Thymus (tissue), 11 donors: Measurements from ENCODE around the gene RXRB. TPM values are rescaled to one million over a fixed set of nuclear protein-coding genes. Genes with fewer than 3 reads are reported as not detected.

Experiments
- DNase-seq, 9 donors: peaks; one replicate each; pipeline ENCODE4 v3.0.0-alpha.2; 2013; ENCODE audit warnings: low spot score in 9 of 9, low read depth in 6 of 9, missing footprints in 1 of 9
- H3K27ac ChIP-seq, 2 donors: one replicate each; pipeline ENCODE4 v1.5.1; 2013; ENCODE audit warnings: control low read depth in 1 of 2, low read depth in 1 of 2, low read length in 1 of 2, mild to moderate bottlenecking in 1 of 2, moderate library complexity in 1 of 2
- H3K27me3 ChIP-seq, 2 donors: one replicate each; pipeline ENCODE4 v1.5.1; 2013; ENCODE audit warnings: low read length in 1 of 2; ENCODE audit not compliant: control insufficient read depth in 2 of 2, insufficient read depth in 1 of 2
- H3K36me3 ChIP-seq, 2 donors: one replicate each; pipeline ENCODE4 v1.5.1; 2013; ENCODE audit warnings: low read length in 1 of 2, mild to moderate bottlenecking in 1 of 2, moderate library complexity in 1 of 2; ENCODE audit not compliant: control insufficient read depth in 2 of 2, insufficient read depth in 2 of 2
- H3K4me1 ChIP-seq, 2 donors: one replicate each; pipeline ENCODE4 v1.5.1; 2013; ENCODE audit warnings: low read length in 2 of 2; ENCODE audit not compliant: control insufficient read depth in 2 of 2, insufficient read depth in 2 of 2
- H3K4me3 ChIP-seq, 2 donors: one replicate each; pipeline ENCODE4 v1.5.1; 2013; ENCODE audit warnings: low read length in 2 of 2, control low read depth in 1 of 2, mild to moderate bottlenecking in 1 of 2
- H3K9me3 ChIP-seq, 2 donors: one replicate each; pipeline ENCODE4 v1.5.1; 2013; ENCODE audit warnings: low read length in 1 of 2, mild to moderate bottlenecking in 1 of 2; ENCODE audit not compliant: control insufficient read depth in 2 of 2, insufficient read depth in 1 of 2
- WGBS: extraction: QIAGEN DNeasy Blood & Tissue Kit; methylation state at CpG from one replicate; pipeline ENCODE4 v1.1.7; 2013; 5-methylcytosine and 5-hydroxymethylcytosine counted together
- polyA plus RNA-seq: library from polyadenylated mRNA; stranded (reverse); fragments of 200-250 nt; gene quantifications from one replicate; pipeline ENCODE4 v1.2.3, GENCODE V29; 2013
- total RNA-seq: library from RNA; stranded (reverse); fragments of 120-200 nt; gene quantifications from one replicate; pipeline ENCODE4 v1.2.4, GENCODE V29; 2013
- donor health status: healthy.

RXRB gene
- total and polyA plus RNA-seq, 2 donors, result 19.4 to 60.7 TPM

GRCh38 chr6:33185190-33185589 is 15.3 kb downstream of the RXRB start:
- peaks cover 2 to 29% of the 10 kb centered on the region in 2 donors for H3K27me3 ChIP-seq
- H3K9me3 ChIP-seq, result peaks cover 0 to 5% of the 10 kb centered on the region in 2 donors
- no peaks in the 10 kb centered on the region for H3K36me3 ChIP-seq
- WGBS, result 95% methylated on average over 9 of the region's 9 CpGs
- DNase-seq, result no peak
- H3K4me1 ChIP-seq, result no peaks in the 10 kb centered on the region
- no peak overlapping the region for H3K4me3 ChIP-seq
- H3K27ac ChIP-seq, result no peak overlapping the region

GRCh38 chr6:33183071-33183683 is 17.3 kb downstream of the RXRB start:
- no peaks in the 10 kb centered on the region for H3K36me3 ChIP-seq
- no peak for DNase-seq
- no peak overlapping the region for H3K4me3 ChIP-seq
- 76% methylated on average over 5 of the region's 5 CpGs for WGBS
- peaks cover 0 to 5% of the 10 kb centered on the region in 2 donors for H3K9me3 ChIP-seq
- H3K4me1 ChIP-seq, result no peaks in the 10 kb centered on the region
- H3K27ac ChIP-seq, result no peak overlapping the region
- H3K27me3 ChIP-seq, result peaks cover 2 to 18% of the 10 kb centered on the region in 2 donors

- H3K27me3 ChIP-seq, result peaks cover 2 to 8% of the 10 kb centered on the region in 2 donors
- DNase-seq, result no peak
- WGBS, result 97% methylated on average over 7 of the region's 7 CpGs
- peaks cover 0 to 5% of the 10 kb centered on the region in 2 donors for H3K9me3 ChIP-seq
- H3K36me3 ChIP-seq, result no peaks in the 10 kb centered on the region
- no peak overlapping the region for H3K27ac ChIP-seq
- H3K4me1 ChIP-seq, result no peaks in the 10 kb centered on the region
- H3K4me3 ChIP-seq, result no peak overlapping the region
Observed at GRCh38 chr6:33181141-33181540, 19.3 kb downstream of the RXRB start.

GRCh38 chr6:33178755-33179475 is 21.6 kb downstream of the RXRB start:
- no peak overlapping the region for H3K4me3 ChIP-seq
- H3K36me3 ChIP-seq, result no peaks in the 10 kb centered on the region
- WGBS, result 94% methylated on average over 10 of the region's 10 CpGs
- H3K9me3 ChIP-seq, result peaks cover 0 to under 1% of the 10 kb centered on the region in 2 donors
- H3K4me1 ChIP-seq, result no peaks in the 10 kb centered on the region
- DNase-seq, result no peak
- H3K27me3 ChIP-seq, result peaks cover 0 to 5% of the 10 kb centered on the region in 2 donors
- no peak overlapping the region for H3K27ac ChIP-seq

DNA sequence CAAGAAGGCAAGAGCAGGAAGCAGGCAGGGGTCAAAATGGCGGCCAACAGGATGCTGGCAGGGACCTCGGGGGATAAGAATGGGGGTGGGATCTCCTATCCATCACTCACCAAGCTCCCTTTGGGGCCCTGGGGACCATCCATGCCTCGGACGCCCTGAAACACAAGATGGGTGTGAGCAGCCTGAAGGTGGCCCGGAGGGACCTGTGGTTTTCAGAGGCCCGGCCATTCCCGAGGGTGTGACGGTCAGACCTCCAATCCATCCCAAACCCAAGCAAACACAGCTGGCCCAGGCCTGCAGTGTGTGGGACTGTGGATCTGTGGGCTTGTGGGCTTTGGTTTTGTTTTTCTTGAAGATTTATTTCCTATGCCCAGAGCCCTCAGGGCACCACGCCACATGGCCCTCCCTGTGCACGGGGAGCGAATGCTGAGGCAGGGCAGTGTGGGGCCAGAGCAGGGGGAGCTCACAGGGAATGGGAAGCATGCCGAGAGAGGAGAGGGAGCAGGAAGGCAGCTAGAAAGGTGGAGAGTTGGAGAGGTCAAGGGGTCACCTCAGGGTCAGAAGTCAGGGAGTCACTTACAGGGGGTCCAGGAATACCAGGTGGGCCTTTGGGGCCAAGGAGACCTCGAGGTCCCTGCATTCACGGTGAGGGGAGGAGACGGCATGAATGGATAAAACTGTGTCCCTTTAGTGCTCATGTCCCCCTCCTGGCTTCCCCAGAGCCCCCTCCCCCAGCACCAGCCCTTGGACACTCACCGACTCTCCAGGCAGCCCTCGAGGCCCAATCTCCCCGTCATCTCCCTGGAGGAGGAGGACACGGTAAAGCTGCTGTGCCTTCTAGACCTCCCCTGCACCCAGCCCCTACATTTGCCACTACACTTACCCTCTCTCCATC is 22.7 kb downstream of the RXRB start:
- no peak for DNase-seq
- H3K27ac ChIP-seq, result no peak overlapping the region
- peaks cover 0 to 13% of the 10 kb centered on the region in 2 donors for H3K27me3 ChIP-seq
- WGBS, result 95% methylated on average over 19 of the region's 19 CpGs
- no peaks in the 10 kb centered on the region for H3K9me3 ChIP-seq
- H3K4me1 ChIP-seq, result no peaks in the 10 kb centered on the region
- H3K4me3 ChIP-seq, result no peak overlapping the region
- H3K36me3 ChIP-seq, result no peaks in the 10 kb centered on the region

DNA sequence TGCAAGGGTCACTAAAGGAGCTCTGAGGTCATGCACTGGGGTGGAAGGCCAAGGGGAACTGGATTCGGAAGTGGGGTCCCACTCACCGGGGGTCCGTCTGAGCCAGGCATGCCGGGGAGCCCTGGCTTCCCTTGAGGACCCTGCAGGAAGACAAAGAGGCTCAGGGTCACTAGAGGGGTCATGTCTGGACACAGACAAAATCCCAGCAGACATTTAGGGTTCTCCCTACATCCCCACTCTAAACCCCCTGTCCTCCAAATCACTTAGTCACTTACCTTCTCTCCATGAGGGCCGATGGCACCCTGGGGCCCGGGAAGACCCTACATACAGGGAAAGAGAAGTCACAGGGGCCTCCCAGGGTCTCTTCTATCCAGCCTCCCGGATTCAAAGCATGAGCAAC is 23.6 kb downstream of the RXRB start:
- no peak overlapping the region for H3K27ac ChIP-seq

DNA sequence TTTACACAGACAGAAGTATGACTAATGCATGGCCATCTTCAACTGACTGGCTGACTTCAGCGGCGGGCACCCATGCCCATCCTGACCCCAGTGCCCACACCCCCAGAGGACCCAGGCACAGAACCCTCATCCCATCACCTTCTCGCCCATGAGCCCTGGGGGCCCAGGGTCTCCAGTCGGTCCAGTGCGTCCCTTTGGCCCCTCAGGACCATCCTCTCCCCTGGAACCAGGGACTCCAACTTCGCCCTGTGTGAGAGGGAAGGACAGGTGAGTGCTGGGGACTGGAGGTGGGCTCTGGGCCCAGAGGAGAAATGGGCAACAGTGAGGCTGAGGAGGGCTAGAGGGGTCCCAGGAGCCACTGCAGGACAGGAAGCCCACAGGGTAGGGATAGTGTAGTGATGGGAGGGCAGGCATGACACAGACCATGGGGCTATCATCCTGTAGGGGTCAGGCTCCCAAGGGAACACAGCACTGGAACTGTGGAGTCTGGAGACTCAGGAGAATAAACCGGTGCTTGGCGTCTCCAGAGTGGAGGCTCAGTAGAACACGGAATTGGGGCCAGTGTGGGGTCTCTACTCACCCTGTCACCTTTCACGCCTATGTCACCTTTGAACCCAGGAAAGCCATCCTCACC is 24.9 kb downstream of the RXRB start:
- Histone ChIP-seq H3K9me3 (no peaks in the 10 kb centered on the region), H3K4me1 (no peaks in the 10 kb centered on the region), H3K27ac (no peak overlapping the region), H3K27me3 (peaks cover 0 to 17% of the 10 kb centered on the region in 2 donors), H3K36me3 (no peaks in the 10 kb centered on the region), H3K4me3 (no peak overlapping the region)
- WGBS, result 95% methylated on average over 10 of the region's 10 CpGs
- DNase-seq, result no peak

More for the DNA sequence above, 23.6 kb downstream of the RXRB start:
- 96% methylated on average over 7 of the region's 7 CpGs for WGBS
- H3K9me3 ChIP-seq, result no peaks in the 10 kb centered on the region
- no peak overlapping the region for H3K4me3 ChIP-seq
- H3K4me1 ChIP-seq, result no peaks in the 10 kb centered on the region
- peaks cover 0 to 17% of the 10 kb centered on the region in 2 donors for H3K27me3 ChIP-seq
- no peak for DNase-seq
- H3K36me3 ChIP-seq, result no peaks in the 10 kb centered on the region

GRCh38 chr6:33174784-33175183 is 25.7 kb downstream of the RXRB start:
- no peak for DNase-seq
- WGBS, result 93% methylated on average over 4 of the region's 4 CpGs
- Histone ChIP-seq H3K27me3 (peaks cover 0 to 17% of the 10 kb centered on the region in 2 donors), H3K4me1 (no peaks in the 10 kb centered on the region), H3K27ac (no peak overlapping the region), H3K36me3 (no peaks in the 10 kb centered on the region), H3K4me3 (no peak overlapping the region), H3K9me3 (no peaks in the 10 kb centered on the region)
